B cell (primary cell): ENCODE data around the gene XRCC1. TPM values are rescaled to one million over a fixed set of nuclear protein-coding genes. Genes with fewer than 3 reads are reported as not detected.

Source experiments
- ATAC-seq: fragments of 200-7000 bp; cut with Tn5 transposase; one replicate; pipeline ENCODE4 v1.10.0; 2021; ENCODE audit warnings: low read depth, mild to moderate bottlenecking, moderate number of reproducible peaks, moderate library complexity
- CTCF ChIA-PET: fragments of 350-600 bp; sonication (Branson Sonifier 250); formaldehyde crosslinking; loops from one replicate; lab custom pipeline; 2021; ENCODE audit warnings: antibody characterized with exemption, inconsistent platforms; lab: Charles Lee
- POLR2A ChIA-PET: fragments of 350-600 bp; sonication (Branson Sonifier 250); formaldehyde crosslinking; loops from one replicate; lab custom pipeline; 2021; ENCODE audit warnings: antibody characterized with exemption; lab: Charles Lee
- DNase-seq: peaks from one replicate; pipeline ENCODE4 v3.0.0; 2013
- H2AFZ ChIP-seq: 2 replicates; pipeline ENCODE4 v1.6.1; 2012; ENCODE audit warnings: mild to moderate bottlenecking, low read depth, low read length; ENCODE audit not compliant: insufficient read depth, poor library complexity, severe bottlenecking
- H3K27ac ChIP-seq, 2 donors: 1 replicate in 1 of 2; 2 replicates in 1 of 2; pipeline ENCODE4 v1.5.1; 2012 to 2013; ENCODE audit warnings: low read length in 2 of 2, mild to moderate bottlenecking in 2 of 2, moderate library complexity in 1 of 2
- H3K27me3 ChIP-seq, 4 experiments: fragments of 200-600 bp in 1 of 4; sonication (generic) in 1 of 4; replicated peaks in 1 of 4; 1 replicate in 2 of 4; 2 replicates in 2 of 4; pipeline versions ENCODE4 v1.6.1 to v1.7.0; 2013 to 2016; ENCODE audit warnings: low read length in 3 of 4, mild to moderate bottlenecking in 2 of 4, mixed read lengths in 1 of 4, moderate library complexity in 1 of 4; ENCODE audit not compliant: insufficient read depth in 4 of 4, control insufficient read depth in 3 of 4; ENCODE audit errors: control extremely low read depth in 1 of 4
- H3K36me3 ChIP-seq, 2 experiments: replicated peaks in 1 of 2; 1 replicate in 1 of 2; 2 replicates in 1 of 2; pipeline versions ENCODE4 v1.6.1 to v1.7.1; 2013; ENCODE audit warnings: low read length in 1 of 2; ENCODE audit not compliant: insufficient read depth in 2 of 2, control insufficient read depth in 1 of 2; ENCODE audit errors: control extremely low read depth in 1 of 2, extremely low read depth in 1 of 2
- H3K4me1 ChIP-seq, 2 donors: fragments of 200-600 bp in 1 of 2; sonication (generic) in 1 of 2; 1 replicate in 1 of 2; 2 replicates in 1 of 2; pipeline versions ENCODE4 v1.5.1 to v1.6.1; 2013 to 2017; ENCODE audit warnings: low read length in 2 of 2; ENCODE audit not compliant: control insufficient read depth in 2 of 2, insufficient read depth in 2 of 2
- H3K4me2 ChIP-seq: replicated peaks from 2 replicates; pipeline ENCODE3; 2012; ENCODE audit warnings: mild to moderate bottlenecking, low read depth, low read length; ENCODE audit not compliant: poor library complexity, severe bottlenecking
- H3K4me3 ChIP-seq, 5 experiments: fragments of 200-600 bp in 1 of 5; sonication (generic) in 1 of 5; 1 replicate in 3 of 5; 2 replicates in 2 of 5; pipeline versions ENCODE4 v1.5.1 to v1.7.0; 2011 to 2016; ENCODE audit warnings: low read length in 4 of 5, mild to moderate bottlenecking in 4 of 5, low read depth in 2 of 5, control low read depth in 1 of 5, moderate library complexity in 1 of 5; ENCODE audit not compliant: insufficient read depth in 1 of 5; ENCODE audit errors: control extremely low read depth in 1 of 5, extremely low read depth in 1 of 5
- H3K79me2 ChIP-seq: fragments of 200-600 bp; sonication (generic); one replicate; pipeline ENCODE4 v1.6.0; 2016; ENCODE audit warnings: low read length; ENCODE audit not compliant: control insufficient read depth, insufficient read depth
- H3K9ac ChIP-seq: fragments of 200-600 bp; sonication (generic); 2 replicates; pipeline ENCODE4 v1.6.1; 2017; ENCODE audit warnings: mild to moderate bottlenecking, low read length, moderate library complexity
- H3K9me3 ChIP-seq, 3 donors: one replicate each; pipeline versions ENCODE4 v1.6.1 to v1.7.1; 2013; ENCODE audit warnings: low read length in 2 of 3; ENCODE audit not compliant: control insufficient read depth in 2 of 3, insufficient read depth in 1 of 3; ENCODE audit errors: control extremely low read depth in 1 of 3
- H4K20me1 ChIP-seq: 2 replicates; pipeline ENCODE4 v1.6.0; 2012; ENCODE audit warnings: mild to moderate bottlenecking, low read length; ENCODE audit not compliant: insufficient read depth, control insufficient read depth, poor library complexity, severe bottlenecking
- H3K27ac Mint-ChIP-seq: one replicate; pipeline ENCODE4 v1.8.0; 2021; ENCODE audit warnings: mixed read lengths
- H3K27me3 Mint-ChIP-seq: one replicate; pipeline ENCODE4 v1.8.0; 2021; ENCODE audit warnings: mixed read lengths
- H3K4me1 Mint-ChIP-seq: one replicate; pipeline ENCODE4 v1.8.0; 2021; ENCODE audit warnings: mixed read lengths
- H3K4me3 Mint-ChIP-seq: one replicate; pipeline ENCODE4 v1.8.0; 2021; ENCODE audit warnings: mixed read lengths
- H3K9me3 Mint-ChIP-seq: one replicate; pipeline ENCODE4 v1.8.0; 2022; ENCODE audit warnings: mixed read lengths; ENCODE audit not compliant: insufficient read depth
- EZH2 ChIP-seq: IDR thresholded peaks from 2 replicates; pipeline ENCODE4 v1.6.1; 2012; ENCODE audit warnings: borderline replicate concordance, low read depth, mild to moderate bottlenecking, moderate library complexity, low read length; ENCODE audit not compliant: insufficient read depth, poor library complexity, severe bottlenecking
- WGBS: methylation state at CpG from one replicate; pipeline ENCODE4 v1.1.5; 2013; ENCODE audit warnings: missing lambda C conversion rate; ENCODE audit not compliant: insufficient coverage; 5-methylcytosine and 5-hydroxymethylcytosine counted together
- intact Hi-C: fragments of 100-400 bp; cut with micrococcal nuclease; formaldehyde crosslinking; loops from one replicate; pipeline ENCODE4 v1.10.0; 2022
- polyA plus RNA-seq: library from polyadenylated mRNA; depleted of rRNA; stranded (reverse); fragments of >200 nt; gene quantifications from 2 replicates; pipeline ENCODE4 v1.2.3, GENCODE V29; 2012
- total RNA-seq, 2 donors: library from RNA; stranded (reverse); fragments of 120-200 nt in 1 of 2; gene quantifications; 1 replicate in 1 of 2; 2 replicates in 1 of 2; pipeline versions ENCODE4 v1.2.3 to v1.2.4, GENCODE V29; 2013 to 2022
- TF ChIP-seq, protein P1 (sequence below): fragments of 200-600 bp; IDR thresholded peaks from one replicate; pipeline ENCODE4 v1.8.0; 2022; ENCODE audit warnings: antibody characterized with exemption, mild to moderate bottlenecking

The XRCC1 gene
- total and polyA plus RNA-seq, 2 donors (not counting 1 experiment from before 2014, with no cell fraction given), result 34.6 to 38.2 TPM

DNA sequence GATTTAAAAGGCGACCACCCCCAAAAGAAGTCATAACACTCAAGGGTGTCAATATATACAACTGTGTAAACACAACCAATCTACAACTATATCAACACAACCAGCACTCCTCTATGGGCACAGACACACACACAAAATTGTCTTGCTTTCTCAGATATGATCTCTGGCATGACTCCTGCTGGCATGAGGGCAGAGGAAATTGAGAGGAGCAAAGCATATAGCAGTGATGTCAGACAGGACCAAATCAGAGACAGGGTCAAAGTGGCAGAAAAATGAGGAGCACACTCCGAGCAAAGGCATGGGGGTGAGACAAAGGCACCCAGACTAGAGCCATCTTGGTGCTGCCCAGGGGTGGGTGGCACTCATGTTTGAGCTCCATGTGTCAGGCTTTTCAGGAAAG, 11.0 kb upstream of the XRCC1 start:
- no peak overlapping the region for H3K9ac ChIP-seq
- ATAC-seq (no peak), DNase-seq (no peak)
- H3K4me1 ChIP-seq, result peaks cover 34 to 64% of the 10 kb centered on the region in 2 donors
- no peaks in the 10 kb centered on the region for H3K27me3 ChIP-seq
- H3K27ac Mint-ChIP-seq, result no peak overlapping the region
- H3K79me2 ChIP-seq, result peaks cover 11% of the 10 kb centered on the region
- H3K36me3 ChIP-seq, result peaks cover 0 to 2% of the 10 kb centered on the region in 2 experiments
- H3K4me3 Mint-ChIP-seq, result no peak overlapping the region
- 79% methylated on average over 2 of the region's 2 CpGs for WGBS
- H4K20me1 ChIP-seq, result no peaks in the 10 kb centered on the region
- intact Hi-C loops, result no loop called here
- ChIA-PET CTCF (no interaction called here), POLR2A (no interaction called here)
- H3K27me3 Mint-ChIP-seq, result no peaks in the 10 kb centered on the region
- peaks cover 56% of the 10 kb centered on the region for H3K4me1 Mint-ChIP-seq
- no peak overlapping the region for H2AFZ ChIP-seq
- no peaks in the 10 kb centered on the region for H3K9me3 Mint-ChIP-seq
- no peak overlapping the region for H3K4me2 ChIP-seq
- H3K4me3 ChIP-seq, result no peak overlapping the region
- TF ChIP-seq, protein P1, sequence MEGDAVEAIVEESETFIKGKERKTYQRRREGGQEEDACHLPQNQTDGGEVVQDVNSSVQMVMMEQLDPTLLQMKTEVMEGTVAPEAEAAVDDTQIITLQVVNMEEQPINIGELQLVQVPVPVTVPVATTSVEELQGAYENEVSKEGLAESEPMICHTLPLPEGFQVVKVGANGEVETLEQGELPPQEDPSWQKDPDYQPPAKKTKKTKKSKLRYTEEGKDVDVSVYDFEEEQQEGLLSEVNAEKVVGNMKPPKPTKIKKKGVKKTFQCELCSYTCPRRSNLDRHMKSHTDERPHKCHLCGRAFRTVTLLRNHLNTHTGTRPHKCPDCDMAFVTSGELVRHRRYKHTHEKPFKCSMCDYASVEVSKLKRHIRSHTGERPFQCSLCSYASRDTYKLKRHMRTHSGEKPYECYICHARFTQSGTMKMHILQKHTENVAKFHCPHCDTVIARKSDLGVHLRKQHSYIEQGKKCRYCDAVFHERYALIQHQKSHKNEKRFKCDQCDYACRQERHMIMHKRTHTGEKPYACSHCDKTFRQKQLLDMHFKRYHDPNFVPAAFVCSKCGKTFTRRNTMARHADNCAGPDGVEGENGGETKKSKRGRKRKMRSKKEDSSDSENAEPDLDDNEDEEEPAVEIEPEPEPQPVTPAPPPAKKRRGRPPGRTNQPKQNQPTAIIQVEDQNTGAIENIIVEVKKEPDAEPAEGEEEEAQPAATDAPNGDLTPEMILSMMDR, result no peak
- TF ChIP-seq EZH2, result no peak
- H3K27ac ChIP-seq, result no peak overlapping the region
- H3K9me3 ChIP-seq, result peaks cover 0 to 8% (median 0%) of the 10 kb centered on the region in 3 donors

DNA sequence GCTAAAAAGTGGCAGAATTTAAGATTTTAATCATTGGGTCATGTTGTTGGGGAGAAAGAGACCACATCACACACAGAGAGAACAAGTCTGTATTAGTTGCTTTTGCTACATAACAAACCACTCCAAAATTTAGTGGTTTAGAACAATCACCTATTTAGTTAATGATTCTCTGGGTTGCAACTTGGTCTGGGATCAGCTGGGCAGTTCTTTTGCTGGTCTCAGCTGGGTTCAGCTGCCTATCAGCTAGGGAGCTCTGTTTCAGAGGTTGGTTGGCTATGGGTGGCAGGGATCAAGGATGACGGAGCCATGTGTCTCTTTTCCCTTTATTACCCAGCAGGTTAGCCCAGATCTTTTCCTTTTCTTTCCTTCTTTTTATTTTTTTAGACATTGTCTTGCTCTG, 9.2 kb upstream of the XRCC1 start:
- Histone ChIP-seq H3K4me2 (peak overlapping the region; percentile 42), H3K9ac (no peak overlapping the region), H3K4me3 (no peak overlapping the region), H3K9me3 (peaks cover 0 to 8% (median 0%) of the 10 kb centered on the region in 3 donors), H3K27me3 (no peaks in the 10 kb centered on the region), H3K27ac (peak overlapping the region; percentile 0 to 66), H2AFZ (no peak overlapping the region), H4K20me1 (no peaks in the 10 kb centered on the region), H3K79me2 (peaks cover 11% of the 10 kb centered on the region), H3K4me1 (peaks cover 29 to 66% of the 10 kb centered on the region in 2 donors), H3K36me3 (peaks cover 0 to 2% of the 10 kb centered on the region in 2 experiments)
- no peak for ATAC-seq
- CTCF ChIA-PET, result interaction anchor here (1.1 to 2.1 kb wide), 3 partner anchors 10 to 137 kb away, joined by 4 to 14 read pairs (median 5); no protein-coding TSS in a partner anchor
- Mint-ChIP-seq H3K27ac (peak overlapping the region; percentile 77), H3K9me3 (no peaks in the 10 kb centered on the region), H3K4me1 (peaks cover 48% of the 10 kb centered on the region), H3K27me3 (no peaks in the 10 kb centered on the region), H3K4me3 (no peak overlapping the region)
- WGBS, result no CpG with 5 or more reads among the region's 1 CpG
- intact Hi-C loops, result no loop called here
- TF ChIP-seq EZH2, result no peak
- TF ChIP-seq, protein P1, result no peak
- DNase-seq, result no peak
- POLR2A ChIA-PET, result no interaction called here
